Measurements from ENCODE around the gene SDF2L1.

DNA sequence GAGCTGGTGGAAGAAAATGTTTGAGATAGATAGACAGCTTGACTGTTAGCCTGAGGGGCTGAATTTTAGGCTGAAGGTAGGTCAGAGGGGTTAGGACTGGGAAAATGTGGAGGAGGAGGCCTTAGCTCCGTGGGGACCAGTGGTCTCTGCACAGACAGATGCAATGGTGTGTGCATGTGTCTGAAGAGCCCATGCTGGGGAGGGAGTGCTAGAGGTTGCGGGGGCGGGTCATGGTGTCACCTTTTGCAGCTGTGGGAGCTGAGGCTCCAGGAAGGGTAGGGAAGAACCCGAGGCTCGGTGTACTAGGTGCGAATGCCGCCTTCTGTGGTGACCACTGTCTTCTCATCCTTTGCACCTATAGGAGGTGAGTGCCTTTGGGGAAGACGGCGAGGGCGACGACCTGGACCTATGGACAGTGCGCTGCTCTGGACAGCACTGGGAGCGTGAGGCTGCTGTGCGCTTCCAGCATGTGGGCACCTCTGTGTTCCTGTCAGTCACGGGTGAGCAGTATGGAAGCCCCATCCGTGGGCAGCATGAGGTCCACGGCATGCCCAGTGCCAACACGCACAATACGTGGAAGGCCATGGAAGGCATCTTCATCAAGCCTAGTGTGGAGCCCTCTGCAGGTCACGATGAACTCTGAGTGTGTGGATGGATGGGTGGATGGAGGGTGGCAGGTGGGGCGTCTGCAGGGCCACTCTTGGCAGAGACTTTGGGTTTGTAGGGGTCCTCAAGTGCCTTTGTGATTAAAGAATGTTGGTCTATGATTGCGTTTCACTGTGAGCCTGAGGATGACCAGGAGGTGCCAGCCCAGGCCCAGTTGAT lies 1.6 kb downstream of the SDF2L1 start:
- no peak for TF ChIP-seq SIN3A (IDR thresholded peaks at IDR 0.05; ENCODE audit: borderline replicate concordance, low read depth, low read length)
- no peak for TF ChIP-seq ATF7 (IDR thresholded peaks at IDR 0.05)
- no peak for TF ChIP-seq ATF7 (CRISPR knock-in tag; IDR thresholded peaks at IDR 0.05)
- TF ChIP-seq HDAC2 (CRISPR knock-in tag; IDR thresholded peaks at IDR 0.05), result no peak
- TF ChIP-seq CTCF (CRISPR knock-in tag; IDR thresholded peaks at IDR 0.05), result peak; percentile 43
